ENCODE measurements around the gene CIZ1. TPM values are rescaled to one million over a fixed set of nuclear protein-coding genes. Genes with fewer than 3 reads are reported as not detected.

CIZ1 gene
- total and polyA plus RNA-seq, 9 of the 15 experiments (the other 6 are each of a cell fraction or from before 2014, with no cell fraction given) = 6.6 to 329 (median 87.8) TPM

DNA sequence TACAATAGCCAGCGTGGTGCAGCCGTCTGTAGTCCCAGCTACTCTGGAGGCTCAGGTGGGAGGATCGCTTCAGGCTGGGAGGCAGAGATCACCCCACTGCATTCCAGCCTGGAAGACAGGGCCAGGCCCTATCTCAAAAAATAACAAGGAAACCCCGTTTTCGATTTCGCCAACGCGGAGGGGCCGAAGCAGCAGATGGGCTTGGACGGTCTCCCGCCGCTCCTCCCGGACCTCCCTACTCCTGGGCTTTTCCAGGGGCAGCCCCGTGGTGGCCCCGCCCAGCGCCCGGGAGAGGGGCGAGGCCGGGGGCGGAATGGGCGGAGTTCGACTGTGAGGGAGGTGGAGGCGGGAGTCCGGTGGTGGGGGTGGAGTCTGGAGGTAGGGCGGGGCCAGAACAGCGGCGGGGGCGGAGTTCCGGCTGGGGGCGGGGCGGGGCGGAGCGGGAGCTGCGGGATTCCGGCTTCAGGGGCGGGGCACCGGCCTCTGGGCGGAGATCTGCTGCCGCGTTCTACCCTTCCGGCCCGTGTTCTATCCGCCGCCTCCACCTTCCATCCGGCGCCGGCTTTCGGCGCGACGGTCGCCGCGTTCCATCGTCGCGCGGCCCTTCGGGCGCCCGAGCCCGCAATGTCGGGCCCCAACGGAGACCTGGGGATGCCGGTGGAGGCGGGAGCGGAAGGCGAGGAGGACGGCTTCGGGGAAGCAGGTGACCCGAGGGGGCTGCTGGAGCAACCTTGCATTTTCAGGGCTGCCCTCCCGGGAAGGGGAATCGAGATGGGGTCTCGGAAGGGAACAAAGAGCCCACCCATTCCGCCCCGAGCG, 31.4 kb downstream of the CIZ1 start, which contains the start of gene BBLN (continued):
- TF ChIP-seq JUNB (CRISPR knock-in tag; conservative IDR thresholded peaks at IDR 0.05) (no peak; the same call in 1 of the 2 replicates), BRCA1 (IDR thresholded peaks at IDR 0.05) (no peak), BRCA1 (CRISPR knock-in tag; IDR thresholded peaks at IDR 0.05) (no peak), CXXC5 (CRISPR knock-in tag; IDR thresholded peaks at IDR 0.05) (peak; percentile 94), NFIC (IDR thresholded peaks at IDR 0.05) (no peak), ERF (CRISPR knock-in tag; IDR thresholded peaks at IDR 0.05) (peak; percentile 96), RBM34 (IDR thresholded peaks at IDR 0.05; ENCODE audit: borderline replicate concordance, insufficient read depth, low read length) (no peak), ZEB2 (IDR thresholded peaks at IDR 0.05) (no peak), SPI1 (IDR thresholded peaks at IDR 0.05; ENCODE audit: borderline replicate concordance, low read depth, low read length) (0 out of 2 replicates have a peak, but pooled peaks have one; percentile 18), ZNF41 (CRISPR knock-in tag; conservative IDR thresholded peaks at IDR 0.05) (no peak), ZNF717 (CRISPR knock-in tag; IDR thresholded peaks at IDR 0.05) (no peak), HNRNPK (IDR thresholded peaks at IDR 0.05; ENCODE audit: low read depth, low read length, poor library complexity, severe bottlenecking) (peak; percentile 31), ELF1 (tag; IDR thresholded peaks at IDR 0.05) (no peak), HNRNPH1 (optimal IDR thresholded peaks at IDR 0.05; ENCODE audit: low read depth, low read length) (no peak)
- TF ChIP-seq, protein P1, sequence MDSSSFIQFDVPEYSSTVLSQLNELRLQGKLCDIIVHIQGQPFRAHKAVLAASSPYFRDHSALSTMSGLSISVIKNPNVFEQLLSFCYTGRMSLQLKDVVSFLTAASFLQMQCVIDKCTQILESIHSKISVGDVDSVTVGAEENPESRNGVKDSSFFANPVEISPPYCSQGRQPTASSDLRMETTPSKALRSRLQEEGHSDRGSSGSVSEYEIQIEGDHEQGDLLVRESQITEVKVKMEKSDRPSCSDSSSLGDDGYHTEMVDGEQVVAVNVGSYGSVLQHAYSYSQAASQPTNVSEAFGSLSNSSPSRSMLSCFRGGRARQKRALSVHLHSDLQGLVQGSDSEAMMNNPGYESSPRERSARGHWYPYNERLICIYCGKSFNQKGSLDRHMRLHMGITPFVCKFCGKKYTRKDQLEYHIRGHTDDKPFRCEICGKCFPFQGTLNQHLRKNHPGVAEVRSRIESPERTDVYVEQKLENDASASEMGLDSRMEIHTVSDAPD (CRISPR knock-in tag; IDR thresholded peaks at IDR 0.05) = no peak
- TF ChIP-seq, protein P2, sequence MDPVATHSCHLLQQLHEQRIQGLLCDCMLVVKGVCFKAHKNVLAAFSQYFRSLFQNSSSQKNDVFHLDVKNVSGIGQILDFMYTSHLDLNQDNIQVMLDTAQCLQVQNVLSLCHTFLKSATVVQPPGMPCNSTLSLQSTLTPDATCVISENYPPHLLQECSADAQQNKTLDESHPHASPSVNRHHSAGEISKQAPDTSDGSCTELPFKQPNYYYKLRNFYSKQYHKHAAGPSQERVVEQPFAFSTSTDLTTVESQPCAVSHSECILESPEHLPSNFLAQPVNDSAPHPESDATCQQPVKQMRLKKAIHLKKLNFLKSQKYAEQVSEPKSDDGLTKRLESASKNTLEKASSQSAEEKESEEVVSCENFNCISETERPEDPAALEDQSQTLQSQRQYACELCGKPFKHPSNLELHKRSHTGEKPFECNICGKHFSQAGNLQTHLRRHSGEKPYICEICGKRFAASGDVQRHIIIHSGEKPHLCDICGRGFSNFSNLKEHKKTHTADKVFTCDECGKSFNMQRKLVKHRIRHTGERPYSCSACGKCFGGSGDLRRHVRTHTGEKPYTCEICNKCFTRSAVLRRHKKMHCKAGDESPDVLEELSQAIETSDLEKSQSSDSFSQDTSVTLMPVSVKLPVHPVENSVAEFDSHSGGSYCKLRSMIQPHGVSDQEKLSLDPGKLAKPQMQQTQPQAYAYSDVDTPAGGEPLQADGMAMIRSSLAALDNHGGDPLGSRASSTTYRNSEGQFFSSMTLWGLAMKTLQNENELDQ (CRISPR knock-in tag; IDR thresholded peaks at IDR 0.05; ENCODE audit: borderline replicate concordance) = no peak
- TF ChIP-seq, protein P3, sequence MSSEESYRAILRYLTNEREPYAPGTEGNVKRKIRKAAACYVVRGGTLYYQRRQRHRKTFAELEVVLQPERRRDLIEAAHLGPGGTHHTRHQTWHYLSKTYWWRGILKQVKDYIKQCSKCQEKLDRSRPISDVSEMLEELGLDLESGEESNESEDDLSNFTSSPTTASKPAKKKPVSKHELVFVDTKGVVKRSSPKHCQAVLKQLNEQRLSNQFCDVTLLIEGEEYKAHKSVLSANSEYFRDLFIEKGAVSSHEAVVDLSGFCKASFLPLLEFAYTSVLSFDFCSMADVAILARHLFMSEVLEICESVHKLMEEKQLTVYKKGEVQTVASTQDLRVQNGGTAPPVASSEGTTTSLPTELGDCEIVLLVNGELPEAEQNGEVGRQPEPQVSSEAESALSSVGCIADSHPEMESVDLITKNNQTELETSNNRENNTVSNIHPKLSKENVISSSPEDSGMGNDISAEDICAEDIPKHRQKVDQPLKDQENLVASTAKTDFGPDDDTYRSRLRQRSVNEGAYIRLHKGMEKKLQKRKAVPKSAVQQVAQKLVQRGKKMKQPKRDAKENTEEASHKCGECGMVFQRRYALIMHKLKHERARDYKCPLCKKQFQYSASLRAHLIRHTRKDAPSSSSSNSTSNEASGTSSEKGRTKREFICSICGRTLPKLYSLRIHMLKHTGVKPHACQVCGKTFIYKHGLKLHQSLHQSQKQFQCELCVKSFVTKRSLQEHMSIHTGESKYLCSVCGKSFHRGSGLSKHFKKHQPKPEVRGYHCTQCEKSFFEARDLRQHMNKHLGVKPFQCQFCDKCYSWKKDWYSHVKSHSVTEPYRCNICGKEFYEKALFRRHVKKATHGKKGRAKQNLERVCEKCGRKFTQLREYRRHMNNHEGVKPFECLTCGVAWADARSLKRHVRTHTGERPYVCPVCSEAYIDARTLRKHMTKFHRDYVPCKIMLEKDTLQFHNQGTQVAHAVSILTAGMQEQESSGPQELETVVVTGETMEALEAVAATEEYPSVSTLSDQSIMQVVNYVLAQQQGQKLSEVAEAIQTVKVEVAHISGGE (CRISPR knock-in tag; IDR thresholded peaks at IDR 0.05) = peak in 2 of 3 experiments; percentile 79 to 81; a peak in 3 of 6 replicates
- TF ChIP-seq, protein P4, sequence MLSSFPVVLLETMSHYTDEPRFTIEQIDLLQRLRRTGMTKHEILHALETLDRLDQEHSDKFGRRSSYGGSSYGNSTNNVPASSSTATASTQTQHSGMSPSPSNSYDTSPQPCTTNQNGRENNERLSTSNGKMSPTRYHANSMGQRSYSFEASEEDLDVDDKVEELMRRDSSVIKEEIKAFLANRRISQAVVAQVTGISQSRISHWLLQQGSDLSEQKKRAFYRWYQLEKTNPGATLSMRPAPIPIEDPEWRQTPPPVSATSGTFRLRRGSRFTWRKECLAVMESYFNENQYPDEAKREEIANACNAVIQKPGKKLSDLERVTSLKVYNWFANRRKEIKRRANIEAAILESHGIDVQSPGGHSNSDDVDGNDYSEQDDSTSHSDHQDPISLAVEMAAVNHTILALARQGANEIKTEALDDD (IDR thresholded peaks at IDR 0.05) = no peak

Measured in K562 (cell line).